Tibial artery (tissue), 4 donors: ENCODE data around the gene S1PR2.

Experiments used
- DNase-seq, 2 donors: peaks; one replicate each; pipeline ENCODE4 v3.0.0-alpha.2; 2019
- H3K27ac ChIP-seq, 2 donors: fragments of 200-600 bp; sonication (generic) in 1 of 2; 1 replicate in 1 of 2; 2 replicates in 1 of 2; pipeline ENCODE4 v1.5.1; 2018 to 2019; ENCODE audit warnings: mild to moderate bottlenecking in 1 of 2
- H3K27me3 ChIP-seq, 2 donors: fragments of 200-600 bp; sonication (generic) in 1 of 2; one replicate each; pipeline versions ENCODE4 v1.5.1 to v1.6.0; 2016 to 2019
- H3K36me3 ChIP-seq, 3 donors: fragments of 200-600 bp; sonication (generic) in 2 of 3; one replicate each; pipeline ENCODE4 v1.5.1; 2016 to 2019; ENCODE audit warnings: mild to moderate bottlenecking in 2 of 3
- H3K4me1 ChIP-seq, 4 donors: fragments of 200-600 bp; sonication (generic) in 2 of 4; 1 replicate in 3 of 4; 2 replicates in 1 of 4; pipeline ENCODE4 v1.5.1; 2016 to 2019
- H3K4me3 ChIP-seq, 2 donors: fragments of 200-600 bp; sonication (generic) in 1 of 2; 1 replicate in 1 of 2; 2 replicates in 1 of 2; pipeline ENCODE4 v1.5.1; 2018 to 2019; ENCODE audit warnings: mild to moderate bottlenecking in 2 of 2
- H3K9me3 ChIP-seq, 3 donors: fragments of 200-600 bp; sonication (generic) in 1 of 3; one replicate each; pipeline ENCODE4 v1.5.1; 2016 to 2019
- CTCF ChIP-seq, 2 experiments: fragments of 200-600 bp in 1 of 2; fragments of 450-650 bp in 1 of 2; IDR thresholded peaks; one replicate each; pipeline ENCODE4 v1.5.1; 2017 to 2019; ENCODE audit warnings: antibody characterized with exemption in 2 of 2, mild to moderate bottlenecking in 1 of 2, moderate library complexity in 1 of 2
- intact Hi-C: fragments of 100-400 bp; cut with DNase I; formaldehyde crosslinking; loops from one replicate; pipeline ENCODE4 v1.15.0; 2023; ENCODE audit warnings: low total_unique reads

The S1PR2 gene

GRCh38 chr19:10190026-10190425, 41.1 kb downstream of the S1PR2 start:
- no peak for TF ChIP-seq CTCF (IDR thresholded peaks at IDR 0.05)
- intact Hi-C loops: loop anchor here (10.0 kb wide), 1 partner anchor 85 kb away; the partner anchor contains the start of genes ANGPTL6 and PPAN
- no peak for DNase-seq
- H3K27ac ChIP-seq: no peak overlapping the region
- H3K4me1 ChIP-seq: peaks cover 0 to 19% (median 11%) of the 10 kb centered on the region in 4 donors
- H3K27me3 ChIP-seq: no peaks in the 10 kb centered on the region
- H3K4me3 ChIP-seq: no peak overlapping the region
- H3K9me3 ChIP-seq: no peaks in the 10 kb centered on the region
- H3K36me3 ChIP-seq: peaks cover 6 to 14% (median 7%) of the 10 kb centered on the region in 3 donors

GRCh38 chr19:10189616-10190015, 41.5 kb downstream of the S1PR2 start:
- peaks cover 0 to 21% (median 11%) of the 10 kb centered on the region in 4 donors for H3K4me1 ChIP-seq
- TF ChIP-seq CTCF (IDR thresholded peaks at IDR 0.05): no peak

DNA sequence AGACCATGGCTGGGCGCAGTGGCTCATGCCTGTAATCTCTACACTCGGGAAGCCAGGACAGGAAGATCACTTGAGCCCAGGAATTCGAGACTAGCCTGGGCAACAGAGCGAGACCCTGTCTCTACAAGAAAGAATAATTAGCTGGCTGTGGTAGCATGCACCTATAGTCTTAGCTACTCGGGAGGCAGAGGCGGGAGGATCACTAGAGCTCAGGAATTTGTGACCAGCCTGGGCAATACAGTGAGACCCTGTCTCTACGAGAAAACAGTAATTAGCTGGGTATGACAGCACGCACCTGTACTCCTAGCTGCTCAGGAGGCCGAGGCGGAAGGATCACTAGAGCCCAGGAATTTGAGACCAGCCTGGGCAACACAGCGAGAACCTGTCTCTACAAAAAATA, 43.8 kb downstream of the S1PR2 start:
- no peak for DNase-seq
- peaks cover 0 to 16% (median 3%) of the 10 kb centered on the region in 4 donors for H3K4me1 ChIP-seq
- intact Hi-C loops: no loop called here
- peaks cover 6 to 24% (median 7%) of the 10 kb centered on the region in 3 donors for H3K36me3 ChIP-seq
- no peaks in the 10 kb centered on the region for H3K9me3 ChIP-seq
- TF ChIP-seq CTCF (IDR thresholded peaks at IDR 0.05): no peak
- H3K4me3 ChIP-seq: no peak overlapping the region
- no peak overlapping the region for H3K27ac ChIP-seq
- no peaks in the 10 kb centered on the region for H3K27me3 ChIP-seq

More at GRCh38 chr19:10189616-10190015, 41.5 kb downstream of the S1PR2 start:
- H3K9me3 ChIP-seq: no peaks in the 10 kb centered on the region
- no peak overlapping the region for H3K27ac ChIP-seq
- no peaks in the 10 kb centered on the region for H3K27me3 ChIP-seq
- no peak overlapping the region for H3K4me3 ChIP-seq
- DNase-seq: no peak
- intact Hi-C loops: loop anchor here (10.0 kb wide), 1 partner anchor 85 kb away; the partner anchor contains the start of genes ANGPTL6 and PPAN
- H3K36me3 ChIP-seq: peaks cover 6 to 18% (median 7%) of the 10 kb centered on the region in 3 donors

DNA sequence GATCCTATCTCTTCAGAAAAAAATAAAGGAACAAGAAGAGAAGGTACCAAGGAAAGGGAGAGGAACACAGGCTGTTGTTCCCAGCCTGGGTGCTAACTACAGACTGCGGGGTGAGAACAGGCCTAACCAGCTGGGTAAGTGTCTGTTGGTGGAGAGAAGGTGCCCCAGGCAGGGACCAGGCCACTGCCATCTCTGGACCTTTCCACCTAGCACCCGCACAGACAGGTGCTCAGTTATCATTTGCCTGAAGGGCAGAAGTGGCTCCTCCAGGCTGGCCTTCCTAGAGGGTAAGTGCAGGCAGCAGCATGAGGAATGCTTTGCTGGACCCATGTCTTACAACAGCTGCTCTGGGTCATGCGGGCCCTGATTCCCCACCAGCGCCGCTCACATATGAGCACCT, 46.5 kb downstream of the S1PR2 start:
- intact Hi-C loops: no loop called here
- no peak for DNase-seq

GRCh38 chr19:10183926-10184325, 47.2 kb downstream of the S1PR2 start:
- DNase-seq: no peak
- Histone ChIP-seq H3K36me3 (peaks cover 28 to 52% (median 31%) of the 10 kb centered on the region in 3 donors), H3K27ac (no peak overlapping the region), H3K9me3 (no peaks in the 10 kb centered on the region), H3K27me3 (no peaks in the 10 kb centered on the region), H3K4me3 (no peak overlapping the region), H3K4me1 (peaks cover 0 to 12% (median 0%) of the 10 kb centered on the region in 4 donors)
- TF ChIP-seq CTCF (IDR thresholded peaks at IDR 0.05): no peak
- intact Hi-C loops: no loop called here

More for the DNA sequence above, 46.5 kb downstream of the S1PR2 start:
- Histone ChIP-seq H3K4me3 (no peak overlapping the region), H3K27ac (no peak overlapping the region), H3K9me3 (no peaks in the 10 kb centered on the region), H3K36me3 (peaks cover 24 to 45% (median 27%) of the 10 kb centered on the region in 3 donors), H3K27me3 (no peaks in the 10 kb centered on the region), H3K4me1 (peaks cover 0 to 12% (median 0%) of the 10 kb centered on the region in 4 donors)
- TF ChIP-seq CTCF (IDR thresholded peaks at IDR 0.05): no peak
